ENCODE results near the gene APAF1.

APAF1 gene

DNA sequence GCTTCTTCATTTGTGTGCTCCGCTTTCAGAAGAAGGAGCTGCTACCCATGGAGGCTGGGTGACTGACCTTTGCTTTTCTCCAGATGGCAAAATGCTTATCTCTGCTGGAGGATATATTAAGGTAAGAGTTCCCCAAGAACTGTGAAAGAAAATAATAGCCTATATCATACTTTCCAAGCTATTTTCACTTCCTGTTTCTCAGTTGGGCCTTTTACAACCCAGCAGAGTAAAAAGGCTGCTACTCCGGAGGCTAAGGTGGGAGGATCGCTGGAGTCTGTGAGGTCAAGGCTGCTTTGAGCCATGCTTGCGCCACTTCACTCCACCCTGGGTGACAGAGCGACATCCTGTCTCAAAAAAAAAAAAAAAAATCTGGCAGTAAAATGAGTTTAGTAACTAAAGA lies 82.1 kb downstream of the APAF1 start:
- peaks cover 3% of the 10 kb centered on the region for H3K4me1 Mint-ChIP-seq
- H3K27ac Mint-ChIP-seq = no peak overlapping the region
- peaks cover 44% of the 10 kb centered on the region for H3K36me3 Mint-ChIP-seq
- H3K27me3 Mint-ChIP-seq = no peaks in the 10 kb centered on the region
- no peak for DNase-seq (ENCODE audit: low spot score in 2 of 2)
- ATAC-seq (ENCODE audit: low read depth) = no peak
- no peak overlapping the region for H3K4me3 Mint-ChIP-seq
- H3K9me3 Mint-ChIP-seq = no peaks in the 10 kb centered on the region

DNA sequence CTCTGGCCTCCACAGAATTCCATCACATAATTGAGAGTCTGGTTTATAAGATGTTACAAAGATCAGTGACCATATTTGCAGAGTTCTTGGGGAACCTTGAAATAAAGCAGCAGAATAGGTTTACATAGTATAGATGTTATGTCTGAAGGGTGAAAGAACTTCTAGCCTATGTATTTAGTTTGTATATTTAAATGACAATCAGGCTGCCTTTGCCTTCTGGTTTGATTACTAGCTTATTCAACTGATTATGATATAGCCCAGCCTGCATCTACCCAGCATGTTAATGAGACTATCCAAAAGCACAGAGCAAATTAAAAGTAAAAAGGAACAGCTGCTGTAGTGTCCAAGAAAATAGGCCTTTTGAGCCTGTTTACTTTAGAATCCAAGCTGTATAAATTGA lies 85.3 kb downstream of the APAF1 start:
- peaks cover 41% of the 10 kb centered on the region for H3K36me3 Mint-ChIP-seq
- H3K4me3 Mint-ChIP-seq = no peak overlapping the region
- ATAC-seq (ENCODE audit: low read depth) (no peak), DNase-seq (ENCODE audit: low spot score in 2 of 2) (no peak)
- no peaks in the 10 kb centered on the region for H3K27me3 Mint-ChIP-seq
- no peaks in the 10 kb centered on the region for H3K9me3 Mint-ChIP-seq
- H3K27ac Mint-ChIP-seq = no peak overlapping the region
- no peaks in the 10 kb centered on the region for H3K4me1 Mint-ChIP-seq

GRCh38 chr12:98733667-98734350 lies 88.7 kb downstream of the APAF1 start:
- DNase-seq (ENCODE audit: low spot score in 2 of 2) (no peak), ATAC-seq (ENCODE audit: low read depth) (no peak)
- H3K27me3 Mint-ChIP-seq = no peaks in the 10 kb centered on the region
- peaks cover 39% of the 10 kb centered on the region for H3K36me3 Mint-ChIP-seq
- no peak overlapping the region for H3K4me3 Mint-ChIP-seq
- no peak overlapping the region for H3K27ac Mint-ChIP-seq
- H3K4me1 Mint-ChIP-seq = no peaks in the 10 kb centered on the region
- no peaks in the 10 kb centered on the region for H3K9me3 Mint-ChIP-seq

- ATAC-seq (ENCODE audit: low read depth) = no peak
- Mint-ChIP-seq H3K4me1 (no peaks in the 10 kb centered on the region), H3K36me3 (peaks cover 30% of the 10 kb centered on the region), H3K27me3 (no peaks in the 10 kb centered on the region), H3K27ac (no peak overlapping the region), H3K4me3 (no peak overlapping the region), H3K9me3 (no peaks in the 10 kb centered on the region)
- no peak for DNase-seq (ENCODE audit: low spot score in 2 of 2)
These were observed 90.7 kb downstream of the APAF1 start for GRCh38 chr12:98735821-98736220.

GRCh38 chr12:98736352-98737321 lies 91.5 kb downstream of the APAF1 start:
- H3K4me1 Mint-ChIP-seq = no peaks in the 10 kb centered on the region
- DNase-seq (ENCODE audit: low spot score in 2 of 2) = no peak
- peaks cover 2% of the 10 kb centered on the region for H3K27me3 Mint-ChIP-seq
- no peak for ATAC-seq (ENCODE audit: low read depth)
- no peaks in the 10 kb centered on the region for H3K9me3 Mint-ChIP-seq
- no peak overlapping the region for H3K4me3 Mint-ChIP-seq
- H3K27ac Mint-ChIP-seq = no peak overlapping the region
- peaks cover 24% of the 10 kb centered on the region for H3K36me3 Mint-ChIP-seq

- no peak overlapping the region for H3K27ac Mint-ChIP-seq
- ATAC-seq (ENCODE audit: low read depth) = no peak
- no peaks in the 10 kb centered on the region for H3K4me1 Mint-ChIP-seq
- H3K27me3 Mint-ChIP-seq = peaks cover 2% of the 10 kb centered on the region
- no peak for DNase-seq (ENCODE audit: low spot score in 2 of 2)
- H3K36me3 Mint-ChIP-seq = peaks cover 20% of the 10 kb centered on the region
- H3K9me3 Mint-ChIP-seq = no peaks in the 10 kb centered on the region
- no peak overlapping the region for H3K4me3 Mint-ChIP-seq
These were observed 92.2 kb downstream of the APAF1 start for GRCh38 chr12:98737322-98737712.

DNA sequence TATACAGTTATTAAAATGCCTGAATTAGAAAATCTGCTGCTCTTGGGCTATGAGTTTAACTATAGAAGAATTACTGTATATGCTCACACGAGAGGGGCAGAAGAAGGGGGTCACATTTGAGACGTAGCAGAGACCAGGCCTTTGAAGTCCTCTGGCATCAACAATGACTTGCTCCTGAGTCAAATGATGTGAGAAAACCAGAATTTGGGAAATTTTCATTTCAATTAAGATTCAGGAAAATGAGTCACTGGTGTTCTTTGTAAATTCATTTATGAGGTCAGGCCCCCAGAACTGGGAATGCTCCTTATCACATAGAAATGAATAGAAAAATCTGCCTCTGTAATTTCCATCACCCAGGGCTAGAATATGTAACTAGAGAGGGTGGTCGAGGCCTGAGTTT lies 92.9 kb downstream of the APAF1 start:
- H3K4me3 Mint-ChIP-seq = no peak overlapping the region
- peaks cover 18% of the 10 kb centered on the region for H3K36me3 Mint-ChIP-seq
- no peak overlapping the region for H3K27ac Mint-ChIP-seq
- ATAC-seq (ENCODE audit: low read depth) = no peak
- no peaks in the 10 kb centered on the region for H3K4me1 Mint-ChIP-seq
- DNase-seq (ENCODE audit: low spot score in 2 of 2) = no peak
- H3K9me3 Mint-ChIP-seq = no peaks in the 10 kb centered on the region
- H3K27me3 Mint-ChIP-seq = peaks cover 2% of the 10 kb centered on the region

DNA sequence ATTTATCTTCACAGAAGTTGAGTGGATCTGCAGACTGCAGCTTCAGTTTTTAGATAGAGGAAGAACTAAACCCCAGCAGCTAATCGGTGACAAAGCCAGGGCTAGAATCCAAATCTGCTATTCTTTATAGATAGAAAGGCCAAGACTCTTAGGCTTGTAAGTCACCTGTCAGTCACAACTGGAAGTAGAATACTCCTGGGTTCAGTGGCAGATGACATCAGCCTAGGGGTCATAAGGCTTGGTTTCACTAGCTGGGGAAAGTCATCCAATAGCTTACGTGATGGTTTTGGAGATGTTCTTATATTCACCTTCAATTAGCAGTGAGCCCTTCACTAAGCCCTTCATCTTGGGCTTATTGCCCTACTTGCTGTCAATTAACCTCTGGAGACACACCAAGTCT lies 93.4 kb downstream of the APAF1 start:
- Mint-ChIP-seq H3K27me3 (peaks cover 2% of the 10 kb centered on the region), H3K4me1 (no peaks in the 10 kb centered on the region), H3K27ac (no peak overlapping the region), H3K4me3 (no peak overlapping the region), H3K36me3 (peaks cover 14% of the 10 kb centered on the region), H3K9me3 (no peaks in the 10 kb centered on the region)
- DNase-seq (ENCODE audit: low spot score in 2 of 2) (no peak), ATAC-seq (ENCODE audit: low read depth) (no peak)

- DNase-seq (ENCODE audit: low spot score in 2 of 2) = no peak
- H3K36me3 Mint-ChIP-seq = peaks cover 5% of the 10 kb centered on the region
- H3K9me3 Mint-ChIP-seq = no peaks in the 10 kb centered on the region
- no peak overlapping the region for H3K27ac Mint-ChIP-seq
- no peaks in the 10 kb centered on the region for H3K4me1 Mint-ChIP-seq
- peaks cover 2% of the 10 kb centered on the region for H3K27me3 Mint-ChIP-seq
- ATAC-seq (ENCODE audit: low read depth) = no peak
- no peak overlapping the region for H3K4me3 Mint-ChIP-seq
These were observed 95.7 kb downstream of the APAF1 start for GRCh38 chr12:98740751-98741150.

GRCh38 chr12:98741196-98741555 lies 96.1 kb downstream of the APAF1 start:
- peaks cover 2% of the 10 kb centered on the region for H3K36me3 Mint-ChIP-seq
- H3K9me3 Mint-ChIP-seq = no peaks in the 10 kb centered on the region
- ATAC-seq (ENCODE audit: low read depth) (no peak), DNase-seq (ENCODE audit: low spot score in 2 of 2) (no peak)
- peaks cover 3% of the 10 kb centered on the region for H3K4me1 Mint-ChIP-seq
- H3K4me3 Mint-ChIP-seq = no peak overlapping the region
- H3K27me3 Mint-ChIP-seq = peaks cover 3% of the 10 kb centered on the region
- H3K27ac Mint-ChIP-seq = no peak overlapping the region

- no peak overlapping the region for H3K27ac Mint-ChIP-seq
These were observed 96.6 kb downstream of the APAF1 start for GRCh38 chr12:98741556-98742265.

DNA sequence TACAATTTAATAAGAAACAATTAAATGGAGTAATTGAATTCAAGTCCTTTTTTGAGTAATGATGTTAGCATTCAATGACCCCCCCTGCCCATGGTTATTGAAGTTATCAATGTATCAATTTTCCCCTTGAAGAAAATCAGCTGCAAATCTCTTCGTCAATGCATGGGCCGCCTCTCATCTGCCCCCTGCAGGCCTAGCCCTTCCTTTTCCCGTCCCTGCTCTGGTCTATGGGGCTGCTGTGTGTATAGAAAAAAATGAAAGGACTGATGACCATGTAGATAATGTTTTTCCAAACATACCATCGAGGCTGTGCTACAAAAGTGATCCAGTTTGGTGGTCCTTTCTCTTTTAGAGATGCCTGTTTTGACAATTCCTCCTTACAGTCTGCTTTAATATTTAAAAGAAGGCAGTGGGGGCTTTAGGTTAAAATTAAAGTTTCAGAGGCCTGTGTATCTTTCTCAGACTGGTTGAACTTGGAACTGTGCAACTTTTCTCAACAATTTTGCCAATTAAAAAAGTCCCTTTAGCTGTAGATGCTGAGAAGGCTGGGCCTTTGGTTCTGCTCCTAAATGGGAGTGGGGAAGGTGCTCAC lies 98.4 kb downstream of the APAF1 start:
- no peaks in the 10 kb centered on the region for H3K36me3 Mint-ChIP-seq
- H3K4me1 Mint-ChIP-seq = peaks cover 7% of the 10 kb centered on the region
- peaks cover 15% of the 10 kb centered on the region for H3K27me3 Mint-ChIP-seq
- ATAC-seq (ENCODE audit: low read depth) (peak; percentile 51), DNase-seq (ENCODE audit: low spot score in 2 of 2) (no peak)
- H3K27ac Mint-ChIP-seq = no peak overlapping the region
- no peaks in the 10 kb centered on the region for H3K9me3 Mint-ChIP-seq
- H3K4me3 Mint-ChIP-seq = no peak overlapping the region

More at GRCh38 chr12:98741556-98742265, 96.6 kb downstream of the APAF1 start:
- H3K4me1 Mint-ChIP-seq = peaks cover 7% of the 10 kb centered on the region
- DNase-seq (ENCODE audit: low spot score in 2 of 2) = no peak
- H3K27me3 Mint-ChIP-seq = peaks cover 7% of the 10 kb centered on the region
- no peak overlapping the region for H3K4me3 Mint-ChIP-seq
- H3K36me3 Mint-ChIP-seq = no peaks in the 10 kb centered on the region
- H3K9me3 Mint-ChIP-seq = no peaks in the 10 kb centered on the region
- ATAC-seq (ENCODE audit: low read depth) = no peak

GRCh38 chr12:98744680-98745079 lies 99.6 kb downstream of the APAF1 start:
- Mint-ChIP-seq H3K27ac (no peak overlapping the region), H3K4me1 (peaks cover 7% of the 10 kb centered on the region), H3K4me3 (no peak overlapping the region), H3K36me3 (no peaks in the 10 kb centered on the region), H3K9me3 (no peaks in the 10 kb centered on the region), H3K27me3 (peaks cover 19% of the 10 kb centered on the region)
- ATAC-seq (ENCODE audit: low read depth) (no peak), DNase-seq (ENCODE audit: low spot score in 2 of 2) (no peak)
